Caco-2 (cell line): ENCODE measurements around the gene FXN. TPM values are rescaled to one million over a fixed set of nuclear protein-coding genes. Genes with fewer than 3 reads are reported as not detected.

Experiments used
- BruUV-seq: library from RNA; stranded (reverse); fragments of 400-500 nt; replicated peaks from 2 replicates; lab custom pipeline; 2021; lab: Mats Ljungman, UMichigan
- CTCF ChIA-PET: fragments of 300-600 bp; sonication (Branson Sonifier 250); formaldehyde crosslinking; loops from one replicate; lab custom pipeline; 2022; ENCODE audit warnings: antibody characterized with exemption; lab: Charles Lee
- POLR2A ChIA-PET: fragments of 300-600 bp; sonication (Branson Sonifier 250); formaldehyde crosslinking; loops from one replicate; lab custom pipeline; 2022; ENCODE audit warnings: antibody characterized with exemption; lab: Charles Lee
- DNase-seq, 2 experiments: peaks; one replicate each; pipeline versions ENCODE4 v3.0.0 to v3.0.0-alpha.2; 2020 to 2022
- H3K27me3 ChIP-seq: replicated peaks from 2 replicates; pipeline ENCODE4 v1.6.0; 2011; ENCODE audit warnings: low read length; ENCODE audit not compliant: control insufficient read depth, insufficient read depth
- H3K36me3 ChIP-seq: 2 replicates; pipeline ENCODE4 v1.5.1; 2011; ENCODE audit warnings: low read length; ENCODE audit not compliant: control insufficient read depth, insufficient read depth
- H3K4me1 ChIP-seq: fragments of 250-450 bp; sonication (Bioruptor Pico); 2 replicates; pipeline ENCODE4 v1.5.1; 2020; ENCODE audit warnings: mild to moderate bottlenecking
- H3K4me3 ChIP-seq: 2 replicates; pipeline ENCODE4 v1.5.1; 2011; ENCODE audit warnings: low read depth, mild to moderate bottlenecking, control low read depth, low read length
- H3K9me3 ChIP-seq: fragments of 250-450 bp; sonication (Bioruptor Pico); 2 replicates; pipeline ENCODE4 v1.5.1; 2020; ENCODE audit warnings: mild to moderate bottlenecking, moderate library complexity
- H3K27ac Mint-ChIP-seq: one replicate; pipeline ENCODE4 v1.8.0; 2022; ENCODE audit warnings: mixed read lengths; ENCODE audit not compliant: unreplicated experiment
- H3K27me3 Mint-ChIP-seq: one replicate; pipeline ENCODE4 v1.8.0; 2022; ENCODE audit warnings: mixed read lengths; ENCODE audit not compliant: insufficient read depth, unreplicated experiment
- H3K36me3 Mint-ChIP-seq: one replicate; pipeline ENCODE4 v1.8.0; 2022; ENCODE audit warnings: mild to moderate bottlenecking, mixed read lengths; ENCODE audit not compliant: insufficient read depth, unreplicated experiment
- H3K4me1 Mint-ChIP-seq: one replicate; pipeline ENCODE4 v1.8.0; 2022; ENCODE audit warnings: low read depth, mixed read lengths; ENCODE audit not compliant: unreplicated experiment
- H3K4me3 Mint-ChIP-seq: one replicate; pipeline ENCODE4 v1.8.0; 2022; ENCODE audit warnings: mild to moderate bottlenecking, moderate library complexity, mixed read lengths; ENCODE audit not compliant: unreplicated experiment
- H3K9me3 Mint-ChIP-seq: one replicate; pipeline ENCODE4 v1.8.0; 2022; ENCODE audit warnings: mixed read lengths; ENCODE audit not compliant: unreplicated experiment
- CTCF ChIP-seq, 2 experiments: fragments of 200-600 bp in 1 of 2; IDR thresholded peaks; 1 replicate in 1 of 2; 2 replicates in 1 of 2; pipeline versions ENCODE4 v1.5.1 to v1.8.0; 2011 to 2022; ENCODE audit warnings: antibody characterized with exemption in 1 of 2, control low read depth in 1 of 2, inconsistent platforms in 1 of 2, low read depth in 1 of 2, low read length in 1 of 2, mild to moderate bottlenecking in 1 of 2, moderate library complexity in 1 of 2; ENCODE audit not compliant: insufficient read depth in 1 of 2, severe bottlenecking in 1 of 2, unreplicated experiment in 1 of 2
- intact Hi-C: fragments of 100-400 bp; cut with micrococcal nuclease; formaldehyde crosslinking; loops from one replicate; pipeline ENCODE4 v1.10.0; 2022; ENCODE audit not compliant: unreplicated experiment
- total RNA-seq: library from RNA; stranded (reverse); gene quantifications from 2 replicates; pipeline ENCODE4 v1.2.3, GENCODE V29; 2022

Gene FXN
- total RNA-seq, 1 experiment from 2014 or later: 8.6 TPM

- TF ChIP-seq CTCF (IDR thresholded peaks at IDR 0.05; ENCODE audit: insufficient read depth in 1 of 2, low read depth in 1 of 2, low read length in 1 of 2, severe bottlenecking in 1 of 2, unreplicated experiment in 1 of 2): no peak
- DNase-seq: no peak
- H3K27me3 ChIP-seq: no peaks in the 10 kb centered on the region
- no peaks in the 10 kb centered on the region for H3K4me1 ChIP-seq
- no TSS peak for BruUV-seq
- CTCF ChIA-PET: interaction anchor here (0.5 kb wide), 1 partner anchor 469 kb away, joined by 6 read pairs; no protein-coding TSS in a partner anchor
- POLR2A ChIA-PET: no interaction called here
- H3K36me3 ChIP-seq: no peaks in the 10 kb centered on the region
- H3K4me3 Mint-ChIP-seq: no peak overlapping the region
- H3K4me3 ChIP-seq: no peak overlapping the region
- H3K9me3 ChIP-seq: no peaks in the 10 kb centered on the region
- intact Hi-C loops: no loop called here
- H3K9me3 Mint-ChIP-seq: no peaks in the 10 kb centered on the region
- H3K27me3 Mint-ChIP-seq: no peaks in the 10 kb centered on the region
- H3K36me3 Mint-ChIP-seq: no peaks in the 10 kb centered on the region
- no peak overlapping the region for H3K27ac Mint-ChIP-seq
- H3K4me1 Mint-ChIP-seq: no peaks in the 10 kb centered on the region
Measured at GRCh38 chr9:69001921-69002320, 33.6 kb upstream of the FXN start.

GRCh38 chr9:69003051-69003450 lies 32.5 kb upstream of the FXN start:
- intact Hi-C loops: no loop called here
- no TSS peak for BruUV-seq
- H3K36me3 ChIP-seq: no peaks in the 10 kb centered on the region
- H3K4me1 Mint-ChIP-seq: no peaks in the 10 kb centered on the region
- H3K4me3 Mint-ChIP-seq: no peak overlapping the region
- no peaks in the 10 kb centered on the region for H3K9me3 Mint-ChIP-seq
- DNase-seq: no peak
- no peaks in the 10 kb centered on the region for H3K27me3 Mint-ChIP-seq
- H3K36me3 Mint-ChIP-seq: no peaks in the 10 kb centered on the region
- H3K4me1 ChIP-seq: no peaks in the 10 kb centered on the region
- CTCF ChIA-PET: no interaction called here
- H3K27ac Mint-ChIP-seq: no peak overlapping the region
- no peak for TF ChIP-seq CTCF (IDR thresholded peaks at IDR 0.05; ENCODE audit: insufficient read depth in 1 of 2, low read depth in 1 of 2, low read length in 1 of 2, severe bottlenecking in 1 of 2, unreplicated experiment in 1 of 2)
- H3K9me3 ChIP-seq: no peaks in the 10 kb centered on the region
- POLR2A ChIA-PET: no interaction called here
- H3K27me3 ChIP-seq: no peaks in the 10 kb centered on the region
- no peak overlapping the region for H3K4me3 ChIP-seq

GRCh38 chr9:69004836-69005235 lies 30.7 kb upstream of the FXN start:
- BruUV-seq: no TSS peak
- CTCF ChIA-PET: no interaction called here
- DNase-seq: no peak

More at GRCh38 chr9:69004836-69005235, 30.7 kb upstream of the FXN start:
- Histone ChIP-seq H3K4me1 (no peaks in the 10 kb centered on the region), H3K36me3 (no peaks in the 10 kb centered on the region), H3K9me3 (no peaks in the 10 kb centered on the region), H3K4me3 (no peak overlapping the region), H3K27me3 (no peaks in the 10 kb centered on the region)
- no peaks in the 10 kb centered on the region for H3K4me1 Mint-ChIP-seq
- H3K4me3 Mint-ChIP-seq: no peak overlapping the region
- POLR2A ChIA-PET: no interaction called here
- H3K36me3 Mint-ChIP-seq: no peaks in the 10 kb centered on the region
- no peaks in the 10 kb centered on the region for H3K27me3 Mint-ChIP-seq
- no peaks in the 10 kb centered on the region for H3K9me3 Mint-ChIP-seq
- intact Hi-C loops: no loop called here
- TF ChIP-seq CTCF (IDR thresholded peaks at IDR 0.05; ENCODE audit: insufficient read depth in 1 of 2, low read depth in 1 of 2, low read length in 1 of 2, severe bottlenecking in 1 of 2, unreplicated experiment in 1 of 2): no peak
- H3K27ac Mint-ChIP-seq: no peak overlapping the region
